GM23338 (cell line): ENCODE data around the gene BTBD16. TPM values are rescaled to one million over a fixed set of nuclear protein-coding genes. Genes with fewer than 3 reads are reported as not detected.

Source experiments
- ATAC-seq: fragments of 200-7000 bp; cut with Tn5 transposase; 3 replicates; pipeline ENCODE4 v1.9.1; 2020
- DNase-seq: peaks from one replicate; pipeline ENCODE4 v3.0.0-alpha.2; 2015; ENCODE audit warnings: low spot score
- H2AFZ ChIP-seq: fragments of 200-600 bp; sonication (generic); 2 replicates; pipeline ENCODE4 v1.8.0; 2016; ENCODE audit warnings: antibody characterized with exemption, mild to moderate bottlenecking, moderate library complexity
- H3F3A ChIP-seq: fragments of 200-600 bp; sonication (generic); replicated peaks from 2 replicates; pipeline ENCODE4 v1.8.0; 2017; ENCODE audit warnings: antibody characterized with exemption, mixed run types, low read depth
- H3K27ac ChIP-seq: fragments of 200-600 bp; sonication (generic); 2 replicates; pipeline ENCODE4 v1.6.1; 2016; ENCODE audit warnings: low read depth
- H3K27me3 ChIP-seq: fragments of 200-600 bp; sonication (generic); 2 replicates; pipeline ENCODE4 v1.8.0; 2016; ENCODE audit warnings: mild to moderate bottlenecking, mixed run types, moderate library complexity; ENCODE audit not compliant: insufficient read depth
- H3K36me3 ChIP-seq: fragments of 200-600 bp; sonication (generic); 2 replicates; pipeline ENCODE4 v1.8.0; 2016; ENCODE audit warnings: mild to moderate bottlenecking; ENCODE audit not compliant: insufficient read depth
- H3K4me1 ChIP-seq: fragments of 200-600 bp; sonication (generic); 2 replicates; pipeline ENCODE4 v1.8.0; 2016; ENCODE audit warnings: mild to moderate bottlenecking, moderate library complexity; ENCODE audit not compliant: insufficient read depth
- H3K4me2 ChIP-seq: fragments of 200-600 bp; sonication (generic); 2 replicates; pipeline ENCODE4 v1.7.1; 2017; ENCODE audit warnings: mixed run types
- H3K4me3 ChIP-seq: fragments of 200-600 bp; sonication (generic); 2 replicates; pipeline ENCODE4 v1.6.1; 2016; ENCODE audit warnings: mixed run types
- H3K79me2 ChIP-seq: fragments of 200-600 bp; sonication (generic); replicated peaks from 2 replicates; pipeline ENCODE4 v1.8.0; 2017; ENCODE audit warnings: mild to moderate bottlenecking; ENCODE audit not compliant: insufficient read depth
- H3K9me2 ChIP-seq: fragments of 200-600 bp; sonication (generic); 2 replicates; pipeline ENCODE4 v1.8.0; 2017; ENCODE audit not compliant: insufficient read depth
- H4K20me1 ChIP-seq: fragments of 200-600 bp; sonication (generic); replicated peaks from 2 replicates; pipeline ENCODE4 v1.8.0; 2017; ENCODE audit warnings: mild to moderate bottlenecking; ENCODE audit not compliant: insufficient read depth
- H3K27ac Mint-ChIP-seq: 2 replicates; pipeline ENCODE4 v1.8.0; 2020; ENCODE audit warnings: inconsistent platforms, mild to moderate bottlenecking, moderate library complexity, mixed read lengths
- H3K27me3 Mint-ChIP-seq: 3 replicates; pipeline ENCODE4 v1.8.0; 2022; ENCODE audit warnings: low read depth, mild to moderate bottlenecking, moderate library complexity, mixed read lengths, inconsistent platforms; ENCODE audit not compliant: insufficient read depth, poor library complexity
- H3K36me3 Mint-ChIP-seq: 3 replicates; pipeline ENCODE4 v1.8.0; 2021; ENCODE audit warnings: low read depth, mild to moderate bottlenecking, inconsistent platforms, moderate library complexity, mixed read lengths
- H3K4me1 Mint-ChIP-seq: 3 replicates; pipeline ENCODE4 v1.8.0; 2020; ENCODE audit warnings: mild to moderate bottlenecking, inconsistent platforms, mixed read lengths
- H3K4me3 Mint-ChIP-seq: 3 replicates; pipeline ENCODE4 v1.8.0; 2021; ENCODE audit warnings: moderate library complexity, mild to moderate bottlenecking, inconsistent platforms, mixed read lengths
- H3K9me3 Mint-ChIP-seq: 3 replicates; pipeline ENCODE4 v1.8.0; 2020; ENCODE audit warnings: moderate library complexity, mild to moderate bottlenecking, inconsistent platforms, mixed read lengths
- CREB1 ChIP-seq: fragments of 250-450 bp; sonication (Bioruptor Pico); IDR thresholded peaks from 2 replicates; pipeline ENCODE4 v1.5.0; 2020; ENCODE audit warnings: low read depth, mild to moderate bottlenecking, moderate library complexity
- EZH2 ChIP-seq: fragments of 200-600 bp; sonication (generic); IDR thresholded peaks from one replicate; pipeline ENCODE4 v1.8.0; 2017; ENCODE audit warnings: antibody characterized with exemption, mild to moderate bottlenecking, low read depth; ENCODE audit not compliant: unreplicated experiment
- JUNB ChIP-seq: IDR thresholded peaks from one replicate; pipeline ENCODE4 v1.6.1; 2016; ENCODE audit warnings: antibody characterized with exemption; ENCODE audit not compliant: unreplicated experiment
- NANOG ChIP-seq: IDR thresholded peaks from 2 replicates; pipeline ENCODE4 v1.6.1; 2016; ENCODE audit warnings: antibody characterized with exemption, borderline replicate concordance
- POLR2AphosphoS5 ChIP-seq: IDR thresholded peaks from 2 replicates; pipeline ENCODE4 v1.6.1; 2016; ENCODE audit warnings: antibody characterized with exemption, low read depth
- REST ChIP-seq: IDR thresholded peaks from one replicate; pipeline ENCODE4 v1.6.1; 2018; ENCODE audit warnings: antibody characterized with exemption; ENCODE audit not compliant: unreplicated experiment
- STAT1 ChIP-seq: IDR thresholded peaks from one replicate; pipeline ENCODE4 v1.6.1; 2016; ENCODE audit warnings: antibody characterized with exemption; ENCODE audit not compliant: unreplicated experiment
- ZNF114 ChIP-seq: fragments of 250-450 bp; sonication (Bioruptor Pico); IDR thresholded peaks from 2 replicates; pipeline ENCODE4 v1.5.0; 2020; ENCODE audit warnings: mild to moderate bottlenecking, moderate library complexity
- ZNF331 ChIP-seq: fragments of 250-450 bp; sonication (Bioruptor Pico); IDR thresholded peaks from 2 replicates; pipeline ENCODE4 v1.5.0; 2020; ENCODE audit warnings: low read depth, mild to moderate bottlenecking, moderate library complexity
- polyA plus RNA-seq: library from polyadenylated mRNA; unstranded; fragments of >200 nt; fragmentation: Nextera tagmentation; extraction: Ambion mirVana; gene quantifications from 2 replicates; pipeline ENCODE4 v1.2.1, GENCODE V29; 2016
- total RNA-seq: library from RNA; depleted of rRNA; stranded (reverse); fragments of >200 nt; shearing (Covaris generic); gene quantifications from 2 replicates; pipeline ENCODE4 v1.2.3, GENCODE V29; 2014
- TF ChIP-seq, protein P1 (sequence below), 2 experiments: fragments of 200-600 bp in 1 of 2; sonication (generic) in 1 of 2; conservative IDR thresholded peaks; 2 replicates each; pipeline versions ENCODE4 v1.5.1 to v1.6.1; 2016 to 2017; ENCODE audit warnings: antibody characterized with exemption in 2 of 2, low read depth in 2 of 2, mild to moderate bottlenecking in 2 of 2, moderate library complexity in 1 of 2

BTBD16 gene
- total and polyA plus RNA-seq, 2 experiments from 2014 or later: not detected

DNA sequence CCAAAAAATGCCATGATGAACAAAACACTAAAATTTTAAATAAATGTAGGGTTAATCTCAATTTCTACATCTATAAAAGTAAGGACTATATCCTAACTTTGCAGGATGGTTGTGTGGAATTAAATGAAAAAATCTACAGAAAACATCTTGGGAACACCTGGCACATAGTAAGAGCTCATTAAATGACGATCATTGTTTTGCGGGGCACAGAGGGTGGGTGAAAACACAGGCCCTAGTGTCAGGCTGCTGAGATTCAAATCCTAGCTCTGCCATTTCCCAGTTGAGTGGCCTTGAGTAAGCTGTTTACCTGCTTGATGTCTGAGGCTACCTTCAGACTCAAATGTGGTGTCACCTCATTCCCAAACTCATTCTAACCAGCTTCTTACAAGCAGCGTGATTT lies 35.6 kb downstream of the BTBD16 start:
- Mint-ChIP-seq H3K4me3 (no peak overlapping the region), H3K27ac (no peak overlapping the region), H3K27me3 (peaks cover 2% of the 10 kb centered on the region), H3K9me3 (peaks cover 8% of the 10 kb centered on the region), H3K4me1 (peaks cover 17% of the 10 kb centered on the region), H3K36me3 (peaks cover 4% of the 10 kb centered on the region; the same call in 1 of the 3 replicates)
- no peaks in the 10 kb centered on the region for H3K79me2 ChIP-seq
- H3F3A ChIP-seq: no peaks in the 10 kb centered on the region
- no peak overlapping the region for H3K4me2 ChIP-seq
- H3K27me3 ChIP-seq: no peaks in the 10 kb centered on the region
- H3K36me3 ChIP-seq: no peaks in the 10 kb centered on the region
- ATAC-seq (no peak), DNase-seq (no peak)
- H3K4me3 ChIP-seq: no peak overlapping the region
- H3K9me2 ChIP-seq: 0 out of 2 replicates have a peak, but pooled peaks cover 4% of the 10 kb centered on the region
- no peak overlapping the region for H2AFZ ChIP-seq
- no peaks in the 10 kb centered on the region for H4K20me1 ChIP-seq
- 0 out of 2 replicates have a peak, but pooled peaks cover 2% of the 10 kb centered on the region for H3K4me1 ChIP-seq
- TF ChIP-seq ZNF331 (CRISPR knock-in tag): no peak
- TF ChIP-seq JUNB: no peak
- TF ChIP-seq, protein P1, sequence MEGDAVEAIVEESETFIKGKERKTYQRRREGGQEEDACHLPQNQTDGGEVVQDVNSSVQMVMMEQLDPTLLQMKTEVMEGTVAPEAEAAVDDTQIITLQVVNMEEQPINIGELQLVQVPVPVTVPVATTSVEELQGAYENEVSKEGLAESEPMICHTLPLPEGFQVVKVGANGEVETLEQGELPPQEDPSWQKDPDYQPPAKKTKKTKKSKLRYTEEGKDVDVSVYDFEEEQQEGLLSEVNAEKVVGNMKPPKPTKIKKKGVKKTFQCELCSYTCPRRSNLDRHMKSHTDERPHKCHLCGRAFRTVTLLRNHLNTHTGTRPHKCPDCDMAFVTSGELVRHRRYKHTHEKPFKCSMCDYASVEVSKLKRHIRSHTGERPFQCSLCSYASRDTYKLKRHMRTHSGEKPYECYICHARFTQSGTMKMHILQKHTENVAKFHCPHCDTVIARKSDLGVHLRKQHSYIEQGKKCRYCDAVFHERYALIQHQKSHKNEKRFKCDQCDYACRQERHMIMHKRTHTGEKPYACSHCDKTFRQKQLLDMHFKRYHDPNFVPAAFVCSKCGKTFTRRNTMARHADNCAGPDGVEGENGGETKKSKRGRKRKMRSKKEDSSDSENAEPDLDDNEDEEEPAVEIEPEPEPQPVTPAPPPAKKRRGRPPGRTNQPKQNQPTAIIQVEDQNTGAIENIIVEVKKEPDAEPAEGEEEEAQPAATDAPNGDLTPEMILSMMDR (conservative IDR thresholded peaks at IDR 0.05; ENCODE audit: low read depth in 2 of 2): no peak
- TF ChIP-seq STAT1: no peak
- TF ChIP-seq POLR2AphosphoS5: no peak
- TF ChIP-seq REST: no peak
- no peak for TF ChIP-seq ZNF114 (CRISPR knock-in tag)
- no peak for TF ChIP-seq NANOG
- no peak for TF ChIP-seq CREB1 (CRISPR knock-in tag)
- no peak for TF ChIP-seq EZH2
- H3K27ac ChIP-seq: no peak overlapping the region
